C4-2B (cell line): Measurements from ENCODE around the gene DAPK1.

Experiments used
- CTCF ChIP-seq: fragments of 450-650 bp; conservative IDR thresholded peaks from 2 replicates; pipeline ENCODE4 v1.5.1; 2017; ENCODE audit warnings: mild to moderate bottlenecking
- ZFX ChIP-seq: fragments of 450-650 bp; IDR thresholded peaks from 2 replicates; pipeline ENCODE4 v1.6.1; 2017

DNA sequence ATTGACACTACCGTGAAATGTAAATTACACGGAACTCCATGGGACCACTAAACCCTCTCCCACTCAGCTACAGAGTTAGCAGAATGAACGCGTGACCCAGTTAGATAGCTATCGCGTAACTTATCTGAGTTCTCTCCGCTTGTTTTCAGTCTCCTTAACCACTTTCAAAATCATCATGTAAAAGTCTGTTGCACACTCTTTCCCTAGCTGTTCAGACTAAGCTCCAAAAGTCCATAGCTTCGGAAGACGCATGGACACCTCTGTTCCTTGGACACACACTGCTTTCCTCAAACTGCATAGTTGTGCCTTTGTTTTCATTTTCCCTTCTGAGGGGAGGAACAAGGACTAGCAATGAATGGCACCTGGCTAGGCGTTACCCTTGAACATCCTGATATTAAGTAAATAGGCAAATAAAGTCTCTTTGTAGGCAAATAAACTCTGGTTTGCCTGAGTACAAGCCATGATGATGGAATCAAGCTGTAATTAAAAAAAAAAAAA, 83.3 kb downstream of the DAPK1 start:
- TF ChIP-seq CTCF, result no peak
- no peak for TF ChIP-seq ZFX
